Spleen (tissue), 11 donors: ENCODE data around the gene SLC6A13. TPM values are rescaled to one million over a fixed set of nuclear protein-coding genes. Genes with fewer than 3 reads are reported as not detected.

Experiments used
- DNase-seq: peaks from one replicate; pipeline ENCODE4 v3.0.0-alpha.2; 2020
- H3K27ac ChIP-seq, 8 donors: fragments of 200-600 bp; sonication (generic) in 7 of 8; 1 replicate in 4 of 8; 2 replicates in 4 of 8; pipeline versions ENCODE4 v1.5.0 to v1.8.0; 2016 to 2021; ENCODE audit warnings: inconsistent platforms in 4 of 8, mild to moderate bottlenecking in 4 of 8, moderate library complexity in 1 of 8
- H3K27me3 ChIP-seq, 7 donors: fragments of 200-600 bp; sonication (generic) in 6 of 7; replicated peaks in 1 of 7; 1 replicate in 4 of 7; 2 replicates in 3 of 7; pipeline versions ENCODE4 v1.5.0 to v1.8.0; 2016 to 2021; ENCODE audit warnings: inconsistent platforms in 3 of 7, mild to moderate bottlenecking in 1 of 7
- H3K36me3 ChIP-seq, 6 donors: fragments of 200-600 bp; sonication (generic) in 5 of 6; 1 replicate in 4 of 6; 2 replicates in 2 of 6; pipeline versions ENCODE4 v1.5.0 to v1.8.0; 2016 to 2021; ENCODE audit warnings: inconsistent platforms in 2 of 6
- H3K4me1 ChIP-seq, 6 donors: fragments of 200-600 bp; sonication (generic) in 5 of 6; 1 replicate in 3 of 6; 2 replicates in 3 of 6; pipeline versions ENCODE4 v1.5.0 to v1.8.0; 2016 to 2021; ENCODE audit warnings: inconsistent platforms in 3 of 6
- H3K4me3 ChIP-seq, 8 donors: fragments of 200-600 bp; sonication (generic) in 7 of 8; 1 replicate in 4 of 8; 2 replicates in 4 of 8; pipeline versions ENCODE4 v1.5.0 to v1.8.0; 2016 to 2021; ENCODE audit warnings: inconsistent platforms in 4 of 8, mild to moderate bottlenecking in 4 of 8, moderate library complexity in 2 of 8
- H3K9me3 ChIP-seq, 8 donors: fragments of 200-600 bp; sonication (generic) in 7 of 8; 1 replicate in 4 of 8; 2 replicates in 4 of 8; pipeline versions ENCODE4 v1.5.0 to v1.8.0; 2016 to 2021; ENCODE audit warnings: inconsistent platforms in 4 of 8
- CTCF ChIP-seq, 11 experiments: fragments of 200-600 bp in 7 of 11; fragments of 450-650 bp in 4 of 11; sonication (generic) in 4 of 11; IDR thresholded peaks in 8 of 11; conservative IDR thresholded peaks in 3 of 11; 1 replicate in 7 of 11; 2 replicates in 4 of 11; pipeline versions ENCODE4 v1.4.0 to v1.8.0; 2016 to 2021; ENCODE audit warnings: antibody characterized with exemption in 11 of 11, inconsistent platforms in 4 of 11, mild to moderate bottlenecking in 1 of 11
- POLR2A ChIP-seq, 3 donors: fragments of 450-650 bp; IDR thresholded peaks; one replicate each; pipeline ENCODE4 v1.5.1; 2017; ENCODE audit warnings: antibody characterized with exemption in 3 of 3, mild to moderate bottlenecking in 1 of 3
- POLR2AphosphoS5 ChIP-seq, 3 donors: sonication (generic); formaldehyde crosslinking; IDR thresholded peaks; one replicate each; pipeline ENCODE4 v1.5.1; 2017; ENCODE audit warnings: antibody characterized with exemption in 3 of 3
- WGBS, 5 donors: extraction: QIAGEN DNeasy Blood & Tissue Kit in 3 of 5; methylation state at CpG; one replicate each; pipeline versions ENCODE4 v1.1.5 to v1.1.7; 2013 to 2018; 5-methylcytosine and 5-hydroxymethylcytosine counted together
- intact Hi-C: fragments of 100-400 bp; cut with DNase I; formaldehyde crosslinking; loops from one replicate; pipeline ENCODE4 v1.15.0; 2023; ENCODE audit warnings: low total_unique reads
- polyA plus RNA-seq, 3 donors: library from polyadenylated mRNA; stranded (reverse); fragments of 200-250 nt; gene quantifications; one replicate each; pipeline ENCODE4 v1.2.1, GENCODE V29; 2013
- total RNA-seq, 7 donors: library from RNA; depleted of rRNA in 3 of 7; stranded (reverse); fragments of >200 nt in 3 of 7; fragmentation: NEBNext Ultra II Directional in 4 of 7; extraction: Animal tissue kit (Norgen Biotek cat#: 25700) in 4 of 7; gene quantifications; one replicate each; pipeline versions ENCODE4 v1.1.0 to v1.2.1, GENCODE V29; 2016 to 2021
- donor health status: healthy with polysubstance abuse.
- donor health status: DM: no; HTN: no; CAD: no; lungs with moderate emphysema.
- donor health status: DM: no; HTN: no; CAD: no.
- donor health status: Bipolar disorder and iron deficiency.
- donor health status: healthy.
- donor health status: DM: no; HTN: no; CAD: no.
- donor health status: DM: yes; HTN: yes; CAD: no.

The SLC6A13 gene
- total and polyA plus RNA-seq, 10 donors = 0.22 to 1.7 (median 0.30) TPM; not detected in 5

GRCh38 chr12:295132-295531 lies 32.5 kb upstream of the SLC6A13 start:
- Histone ChIP-seq H3K9me3 (peaks cover 0 to 12% (median 4%) of the 10 kb centered on the region in 8 donors), H3K27ac (no peak overlapping the region), H3K4me1 (no peaks in the 10 kb centered on the region), H3K4me3 (no peak overlapping the region), H3K36me3 (peaks cover 8 to 100% (median 82%) of the 10 kb centered on the region in 6 donors), H3K27me3 (no peaks in the 10 kb centered on the region)
- no peak for TF ChIP-seq CTCF (IDR thresholded peaks at IDR 0.05 in 8 of 11, conservative IDR thresholded peaks at IDR 0.05 in 3 of 11)
- TF ChIP-seq POLR2A (IDR thresholded peaks at IDR 0.05) = no peak
- no peak for TF ChIP-seq POLR2AphosphoS5 (IDR thresholded peaks at IDR 0.05)
- no peak for DNase-seq
- intact Hi-C loops = no loop called here
- WGBS, 5 donors = 94 to 100% (median 98%) methylated on average over 1 of the region's 1 CpG

GRCh38 chr12:293199-293598 lies 30.6 kb upstream of the SLC6A13 start:
- H3K4me1 ChIP-seq = peaks cover 0 to 8% (median 1%) of the 10 kb centered on the region in 6 donors
- intact Hi-C loops = no loop called here
- no peak for DNase-seq
- H3K36me3 ChIP-seq = peaks cover 8 to 99% (median 77%) of the 10 kb centered on the region in 6 donors
- WGBS, 5 donors = 79 to 89% (median 88%) methylated on average over 5 of the region's 5 CpGs
- no peaks in the 10 kb centered on the region for H3K27me3 ChIP-seq
- H3K27ac ChIP-seq = no peak overlapping the region
- H3K4me3 ChIP-seq = no peak overlapping the region
- no peaks in the 10 kb centered on the region for H3K9me3 ChIP-seq
- TF ChIP-seq CTCF (IDR thresholded peaks at IDR 0.05 in 8 of 11, conservative IDR thresholded peaks at IDR 0.05 in 3 of 11) = no peak
- no peak for TF ChIP-seq POLR2A (IDR thresholded peaks at IDR 0.05)
- TF ChIP-seq POLR2AphosphoS5 (IDR thresholded peaks at IDR 0.05) = no peak

GRCh38 chr12:292186-292585 lies 29.6 kb upstream of the SLC6A13 start:
- Histone ChIP-seq H3K9me3 (no peaks in the 10 kb centered on the region), H3K27ac (no peak overlapping the region), H3K4me1 (peaks cover 0 to 16% (median 1%) of the 10 kb centered on the region in 6 donors), H3K36me3 (peaks cover 8 to 98% (median 68%) of the 10 kb centered on the region in 6 donors), H3K4me3 (no peak overlapping the region), H3K27me3 (no peaks in the 10 kb centered on the region)
- intact Hi-C loops = no loop called here
- 94 to 100% (median 100%) methylated on average over 1 of the region's 1 CpG for WGBS, 5 donors
- no peak for DNase-seq
- TF ChIP-seq POLR2A (IDR thresholded peaks at IDR 0.05) (no peak), POLR2AphosphoS5 (IDR thresholded peaks at IDR 0.05) (no peak), CTCF (IDR thresholded peaks at IDR 0.05 in 8 of 11, conservative IDR thresholded peaks at IDR 0.05 in 3 of 11) (no peak)

GRCh38 chr12:291153-291723 lies 28.6 kb upstream of the SLC6A13 start:
- Histone ChIP-seq H3K27me3 (no peaks in the 10 kb centered on the region), H3K9me3 (no peaks in the 10 kb centered on the region), H3K4me1 (peaks cover 0 to 23% (median 1%) of the 10 kb centered on the region in 6 donors), H3K4me3 (no peak overlapping the region), H3K27ac (no peak overlapping the region), H3K36me3 (peaks cover 5 to 98% (median 58%) of the 10 kb centered on the region in 6 donors)
- no peak for TF ChIP-seq POLR2AphosphoS5 (IDR thresholded peaks at IDR 0.05)
- no peak for TF ChIP-seq CTCF (IDR thresholded peaks at IDR 0.05 in 8 of 11, conservative IDR thresholded peaks at IDR 0.05 in 3 of 11)
- TF ChIP-seq POLR2A (IDR thresholded peaks at IDR 0.05) = no peak
- 76 to 90% (median 82%) methylated on average over 1 of the region's 1 CpG for WGBS, 5 donors
- DNase-seq = no peak
- intact Hi-C loops = no loop called here
